C4-2B (cell line): ENCODE data around the gene ADAM12.

Experiments
- H3K27ac ChIP-seq: fragments of 450-650 bp; 2 replicates; pipeline ENCODE4 v1.5.1; 2017
- ZFX ChIP-seq: fragments of 450-650 bp; IDR thresholded peaks from 2 replicates; pipeline ENCODE4 v1.6.1; 2017
- TF ChIP-seq, protein P1 (sequence below): fragments of 450-650 bp; conservative IDR thresholded peaks from 2 replicates; pipeline ENCODE4 v1.5.1; 2017; ENCODE audit warnings: mild to moderate bottlenecking

Gene ADAM12

GRCh38 chr10:126163506-126163905 is 224.8 kb downstream of the ADAM12 start:
- no peak for TF ChIP-seq ZFX
- TF ChIP-seq, protein P1, sequence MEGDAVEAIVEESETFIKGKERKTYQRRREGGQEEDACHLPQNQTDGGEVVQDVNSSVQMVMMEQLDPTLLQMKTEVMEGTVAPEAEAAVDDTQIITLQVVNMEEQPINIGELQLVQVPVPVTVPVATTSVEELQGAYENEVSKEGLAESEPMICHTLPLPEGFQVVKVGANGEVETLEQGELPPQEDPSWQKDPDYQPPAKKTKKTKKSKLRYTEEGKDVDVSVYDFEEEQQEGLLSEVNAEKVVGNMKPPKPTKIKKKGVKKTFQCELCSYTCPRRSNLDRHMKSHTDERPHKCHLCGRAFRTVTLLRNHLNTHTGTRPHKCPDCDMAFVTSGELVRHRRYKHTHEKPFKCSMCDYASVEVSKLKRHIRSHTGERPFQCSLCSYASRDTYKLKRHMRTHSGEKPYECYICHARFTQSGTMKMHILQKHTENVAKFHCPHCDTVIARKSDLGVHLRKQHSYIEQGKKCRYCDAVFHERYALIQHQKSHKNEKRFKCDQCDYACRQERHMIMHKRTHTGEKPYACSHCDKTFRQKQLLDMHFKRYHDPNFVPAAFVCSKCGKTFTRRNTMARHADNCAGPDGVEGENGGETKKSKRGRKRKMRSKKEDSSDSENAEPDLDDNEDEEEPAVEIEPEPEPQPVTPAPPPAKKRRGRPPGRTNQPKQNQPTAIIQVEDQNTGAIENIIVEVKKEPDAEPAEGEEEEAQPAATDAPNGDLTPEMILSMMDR = no peak

GRCh38 chr10:126161691-126162090 is 226.6 kb downstream of the ADAM12 start:
- TF ChIP-seq, protein P1 = no peak
- TF ChIP-seq ZFX = no peak
- H3K27ac ChIP-seq = no peak overlapping the region

More at GRCh38 chr10:126163506-126163905, 224.8 kb downstream of the ADAM12 start:
- H3K27ac ChIP-seq = no peak overlapping the region

DNA sequence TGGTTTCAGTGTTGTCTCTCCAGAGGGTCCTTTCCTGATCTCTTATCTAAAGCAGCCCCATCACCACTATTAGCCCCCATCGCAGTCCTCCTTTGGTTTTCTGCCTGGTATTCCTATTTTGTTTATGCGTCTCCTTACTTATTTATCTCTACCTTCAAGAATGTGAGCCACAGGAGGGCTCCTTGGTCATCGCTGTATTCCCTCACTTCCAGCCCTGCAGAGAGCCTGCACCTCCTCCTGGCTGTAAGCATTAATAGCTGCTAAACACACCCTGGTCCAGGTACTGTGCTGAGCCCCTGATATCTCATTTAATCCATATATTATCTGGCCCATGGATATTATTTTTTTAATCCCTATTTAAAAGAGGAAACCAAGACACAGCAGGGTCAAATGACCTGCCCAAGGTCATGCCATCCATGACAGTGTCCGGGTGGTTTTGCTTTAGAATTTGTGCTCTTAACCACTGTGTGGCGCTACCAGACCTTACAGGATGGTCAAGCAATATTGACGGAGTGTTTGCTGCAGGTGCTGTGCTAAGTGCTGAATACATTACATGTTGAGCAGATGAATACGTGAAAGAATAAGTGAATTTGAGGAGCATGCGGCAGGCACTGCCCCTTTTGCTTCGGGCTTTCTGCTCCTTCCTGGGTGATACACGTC is 227.2 kb downstream of the ADAM12 start:
- TF ChIP-seq, protein P1 = peak; percentile 61
- TF ChIP-seq ZFX = no peak
- no peak overlapping the region for H3K27ac ChIP-seq

GRCh38 chr10:126160571-126160970 is 227.7 kb downstream of the ADAM12 start:
- H3K27ac ChIP-seq = no peak overlapping the region
- TF ChIP-seq ZFX = no peak
- TF ChIP-seq, protein P1 = no peak

GRCh38 chr10:126158133-126158892 is 230.0 kb downstream of the ADAM12 start:
- no peak overlapping the region for H3K27ac ChIP-seq
- no peak for TF ChIP-seq ZFX
- TF ChIP-seq, protein P1 = no peak

DNA sequence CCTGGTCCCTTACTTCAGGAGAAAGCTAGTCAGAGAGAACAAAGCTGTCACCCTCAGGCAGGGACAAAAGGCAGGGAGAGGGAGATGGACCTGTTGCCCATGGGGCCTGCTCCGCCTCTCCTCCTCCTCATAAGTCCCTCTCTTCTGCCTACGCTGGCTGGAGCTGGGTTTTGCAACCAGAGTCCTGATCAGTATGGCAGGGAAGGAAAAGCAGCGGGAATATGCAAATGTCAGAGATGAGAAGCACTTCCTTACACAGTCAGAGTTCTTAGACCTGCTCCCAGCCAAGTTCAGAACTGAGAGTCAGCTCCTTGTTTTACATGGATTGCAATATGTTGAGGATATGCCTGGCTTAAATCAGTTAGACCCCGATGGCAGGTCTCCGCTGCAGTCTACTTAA is 231.1 kb downstream of the ADAM12 start:
- TF ChIP-seq, protein P1 = no peak
- no peak for TF ChIP-seq ZFX
- H3K27ac ChIP-seq = no peak overlapping the region

- TF ChIP-seq, protein P1 = no peak
- no peak for TF ChIP-seq ZFX
- no peak overlapping the region for H3K27ac ChIP-seq
These were observed 231.8 kb downstream of the ADAM12 start for GRCh38 chr10:126156503-126156902.
